Fibroblast of lung (primary cell): ENCODE measurements around the gene CDPF1. TPM values are rescaled to one million over a fixed set of nuclear protein-coding genes. Genes with fewer than 3 reads are reported as not detected.

ENCODE experiments used
- DNase-seq, 2 donors: peaks; one replicate each; pipeline versions ENCODE4 v3.0.0 to v3.0.0-alpha.2; 2010; ENCODE audit warnings: low read depth in 2 of 2
- H2AFZ ChIP-seq: 2 replicates; pipeline ENCODE4 v1.5.1; 2012; ENCODE audit warnings: low read length, control low read depth, inconsistent platforms
- H3K27ac ChIP-seq: 2 replicates; pipeline ENCODE4 v1.5.1; 2011; ENCODE audit warnings: low read length, control low read depth; ENCODE audit not compliant: insufficient read depth
- H3K27me3 ChIP-seq: 2 replicates; pipeline ENCODE4 v1.5.1; 2011; ENCODE audit warnings: mild to moderate bottlenecking, low read length; ENCODE audit not compliant: control insufficient read depth, insufficient read depth
- H3K36me3 ChIP-seq: 2 replicates; pipeline ENCODE4 v1.5.1; 2011; ENCODE audit warnings: low read length; ENCODE audit not compliant: control insufficient read depth, insufficient read depth
- H3K4me1 ChIP-seq: 2 replicates; pipeline ENCODE4 v1.5.1; 2011; ENCODE audit warnings: low read length; ENCODE audit not compliant: control insufficient read depth, insufficient read depth; ENCODE audit errors: extremely low read depth
- H3K4me2 ChIP-seq: 2 replicates; pipeline ENCODE4 v1.5.1; 2011; ENCODE audit warnings: low read length, control low read depth; ENCODE audit not compliant: insufficient read depth; ENCODE audit errors: extremely low read depth
- H3K4me3 ChIP-seq, 4 experiments: fragments of 200-600 bp in 1 of 4; sonication (generic) in 1 of 4; replicated peaks in 1 of 4; 2 replicates each; pipeline ENCODE4 v1.5.1; 2011 to 2016; ENCODE audit warnings: low read length in 4 of 4, low read depth in 3 of 4, mild to moderate bottlenecking in 3 of 4, control low read depth in 2 of 4, inconsistent platforms in 1 of 4, mixed read lengths in 1 of 4; ENCODE audit not compliant: insufficient read depth in 1 of 4; ENCODE audit errors: control extremely low read depth in 1 of 4
- H3K79me2 ChIP-seq: 2 replicates; pipeline ENCODE4 v1.5.1; 2012; ENCODE audit warnings: mild to moderate bottlenecking, low read length, inconsistent platforms; ENCODE audit not compliant: control insufficient read depth, insufficient read depth
- H3K9ac ChIP-seq: 2 replicates; pipeline ENCODE4 v1.5.1; 2011; ENCODE audit warnings: mild to moderate bottlenecking, low read length, control low read depth; ENCODE audit not compliant: insufficient read depth
- H3K9me3 ChIP-seq: 2 replicates; pipeline ENCODE4 v1.5.1; 2012; ENCODE audit warnings: low read depth, low read length; ENCODE audit not compliant: control insufficient read depth, insufficient read depth
- H4K20me1 ChIP-seq: 2 replicates; pipeline ENCODE4 v1.5.1; 2011; ENCODE audit warnings: low read length; ENCODE audit not compliant: control insufficient read depth, insufficient read depth; ENCODE audit errors: extremely low read depth
- CTCF ChIP-seq, 2 donors: IDR thresholded peaks in 1 of 2; conservative IDR thresholded peaks in 1 of 2; 1 replicate in 1 of 2; 2 replicates in 1 of 2; pipeline ENCODE4 v1.5.1; 2011 to 2012; ENCODE audit warnings: low read length in 2 of 2, control low read depth in 1 of 2, inconsistent platforms in 1 of 2, low read depth in 1 of 2, mild to moderate bottlenecking in 1 of 2
- EZH2 ChIP-seq: IDR thresholded peaks from 2 replicates; pipeline ENCODE4 v1.5.1; 2012; ENCODE audit warnings: low read length, control low read depth, mild to moderate bottlenecking; ENCODE audit errors: missing control alignments
- polyA plus RNA-seq, 2 donors: library from polyadenylated mRNA; depleted of rRNA in 1 of 2; stranded (reverse) in 1 of 2; unstranded in 1 of 2; fragments of >200 nt; gene quantifications; 2 replicates each; pipeline ENCODE4 v1.2.1, GENCODE V29; 2011 to 2012; ENCODE audit warnings: missing spikeins in 1 of 2
- total RNA-seq: library from RNA; depleted of rRNA; stranded (reverse); fragments of >200 nt; gene quantifications from 2 replicates; pipeline ENCODE4 v1.2.1, GENCODE V29; 2014

Gene CDPF1
- total and polyA plus RNA-seq, 2 donors (not counting 1 experiment from before 2014, with no cell fraction given), result 7.7 to 8.3 TPM

- no peak for TF ChIP-seq EZH2
- TF ChIP-seq CTCF (conservative IDR thresholded peaks at IDR 0.05 in 1 of 2, IDR thresholded peaks at IDR 0.05 in 1 of 2; ENCODE audit: low read depth in 1 of 2, low read length in 2 of 2), result no peak
- Histone ChIP-seq H3K4me2 (no peak overlapping the region), H3K9me3 (no peaks in the 10 kb centered on the region), H3K27ac (no peak overlapping the region), H3K9ac (no peak overlapping the region), H3K4me1 (no peaks in the 10 kb centered on the region), H4K20me1 (no peaks in the 10 kb centered on the region), H3K4me3 (no peak overlapping the region), H3K27me3 (no peaks in the 10 kb centered on the region), H3K36me3 (peaks cover 5% of the 10 kb centered on the region), H2AFZ (no peak overlapping the region), H3K79me2 (no peaks in the 10 kb centered on the region)
- DNase-seq, result no peak
These were observed 53.8 kb downstream of the CDPF1 start for GRCh38 chr22:46196278-46196677.

- no peak for TF ChIP-seq EZH2
- TF ChIP-seq CTCF (conservative IDR thresholded peaks at IDR 0.05 in 1 of 2, IDR thresholded peaks at IDR 0.05 in 1 of 2; ENCODE audit: low read depth in 1 of 2, low read length in 2 of 2), result no peak
- Histone ChIP-seq H3K9ac (no peak overlapping the region), H3K27ac (no peak overlapping the region)
These were observed 54.5 kb downstream of the CDPF1 start for GRCh38 chr22:46195487-46196165.

More at GRCh38 chr22:46195487-46196165, 54.5 kb downstream of the CDPF1 start:
- H3K9me3 ChIP-seq, result no peaks in the 10 kb centered on the region
- peak in 1 of 2 donors; percentile 43 for DNase-seq
- peaks cover 5% of the 10 kb centered on the region for H3K36me3 ChIP-seq
- no peak overlapping the region for H3K4me2 ChIP-seq
- H3K27me3 ChIP-seq, result no peaks in the 10 kb centered on the region
- H4K20me1 ChIP-seq, result no peaks in the 10 kb centered on the region
- H3K4me3 ChIP-seq, result no peak overlapping the region
- no peaks in the 10 kb centered on the region for H3K4me1 ChIP-seq
- H3K79me2 ChIP-seq, result no peaks in the 10 kb centered on the region
- H2AFZ ChIP-seq, result no peak overlapping the region

Other genes starting within 250 kb of the CDPF1 start
- 14.6 and 17.5 TPM in 2 replicates for gene PPARA, start 99.8 kb downstream of the CDPF1 start, total RNA-seq
- gene PPARA, start 99.8 kb downstream of the CDPF1 start, polyA plus RNA-seq, result 7.9 and 10.2 TPM in 2 replicates
- under 0.01 TPM in 2 replicates for gene PKDREJ, start 13.1 kb upstream of the CDPF1 start, total RNA-seq
- 0.01 TPM in 1 of 2 replicates, not detected in the other for gene PKDREJ, start 13.1 kb upstream of the CDPF1 start, polyA plus RNA-seq
- gene TTC38, start 17.7 kb upstream of the CDPF1 start, total RNA-seq, result 24.9 and 27.6 TPM in 2 replicates
- 17.6 and 34.3 TPM in 2 replicates for gene TTC38, start 17.7 kb upstream of the CDPF1 start, polyA plus RNA-seq
- 0.26 and 2.0 TPM in 2 replicates for gene GTSE1, start 46.6 kb upstream of the CDPF1 start, total RNA-seq
- gene GTSE1, start 46.6 kb upstream of the CDPF1 start, polyA plus RNA-seq, result 3.6 and 13.7 TPM in 2 replicates
- gene TRMU, start 85.4 kb upstream of the CDPF1 start, total RNA-seq, result 20.5 and 22.1 TPM in 2 replicates
- gene TRMU, start 85.4 kb upstream of the CDPF1 start, polyA plus RNA-seq, result 18.4 and 21.9 TPM in 2 replicates